Activated CD8-positive, alpha-beta T cell treated with anti-CD3 and anti-CD28 coated beads for 36 hours (primary cell): ENCODE data around the gene ATP5F1D. TPM values are rescaled to one million over a fixed set of nuclear protein-coding genes. Genes with fewer than 3 reads are reported as not detected.

Experiments
- ATAC-seq: fragments of 200-7000 bp; cut with Tn5 transposase; one replicate; pipeline ENCODE4 v1.10.0; 2021; ENCODE audit warnings: mild to moderate bottlenecking, moderate library complexity
- CTCF ChIA-PET: fragments of 350-600 bp; sonication (Branson Sonifier 250); formaldehyde crosslinking; loops from one replicate; lab custom pipeline; 2021; ENCODE audit warnings: antibody characterized with exemption; lab: Charles Lee
- POLR2A ChIA-PET: fragments of 350-600 bp; sonication (Branson Sonifier 250); formaldehyde crosslinking; loops from one replicate; lab custom pipeline; 2021; ENCODE audit warnings: antibody characterized with exemption; lab: Charles Lee
- DNase-seq: peaks from one replicate; pipeline ENCODE4 v3.0.0-alpha.2; 2020
- H3K27ac Mint-ChIP-seq: one replicate; pipeline ENCODE4 v1.8.0; 2021; ENCODE audit warnings: mild to moderate bottlenecking, mixed read lengths
- H3K27me3 Mint-ChIP-seq: one replicate; pipeline ENCODE4 v1.8.0; 2021; ENCODE audit warnings: mixed read lengths
- H3K36me3 Mint-ChIP-seq: one replicate; pipeline ENCODE4 v1.8.0; 2021; ENCODE audit warnings: low read depth, mixed read lengths
- H3K4me1 Mint-ChIP-seq: one replicate; pipeline ENCODE4 v1.8.0; 2021; ENCODE audit warnings: low read depth, mixed read lengths
- H3K4me3 Mint-ChIP-seq: one replicate; pipeline ENCODE4 v1.8.0; 2021; ENCODE audit warnings: mild to moderate bottlenecking, moderate library complexity, mixed read lengths
- H3K9me3 Mint-ChIP-seq: one replicate; pipeline ENCODE4 v1.8.0; 2021; ENCODE audit warnings: mixed read lengths
- CTCF ChIP-seq: fragments of 200-600 bp; IDR thresholded peaks from one replicate; pipeline ENCODE4 v1.8.0; 2022; ENCODE audit warnings: antibody characterized with exemption, mild to moderate bottlenecking
- intact Hi-C: fragments of 100-400 bp; cut with micrococcal nuclease; formaldehyde crosslinking; loops from one replicate; pipeline ENCODE4 v1.10.0; 2022
- total RNA-seq, 2 experiments: library from RNA; stranded (reverse); gene quantifications; one replicate each; pipeline ENCODE4 v1.2.3, GENCODE V29; 2021

Gene ATP5F1D
- total RNA-seq, 2 experiments from 2014 or later: 186 to 199 TPM

GRCh38 chr19:1229924-1230782, 11.4 kb upstream of the ATP5F1D start:
- intact Hi-C loops: no loop called here
- CTCF ChIA-PET: no interaction called here
- POLR2A ChIA-PET: interaction anchor here (0.8 kb wide), 1 partner anchor 15 kb away, joined by 3 read pairs; no protein-coding TSS in a partner anchor
- Mint-ChIP-seq H3K27ac (no peak overlapping the region), H3K36me3 (peaks cover 2% of the 10 kb centered on the region), H3K27me3 (no peaks in the 10 kb centered on the region), H3K4me1 (no peaks in the 10 kb centered on the region), H3K4me3 (no peak overlapping the region), H3K9me3 (no peaks in the 10 kb centered on the region)
- ATAC-seq: no peak
- no peak for TF ChIP-seq CTCF
- no peak for DNase-seq

GRCh38 chr19:1230783-1231489, 10.6 kb upstream of the ATP5F1D start:
- ATAC-seq (peak; percentile 21), DNase-seq (no peak)
- no peaks in the 10 kb centered on the region for H3K4me1 Mint-ChIP-seq
- intact Hi-C loops: no loop called here
- H3K36me3 Mint-ChIP-seq: peaks cover 2% of the 10 kb centered on the region
- H3K27ac Mint-ChIP-seq: no peak overlapping the region
- no peaks in the 10 kb centered on the region for H3K9me3 Mint-ChIP-seq
- no peak overlapping the region for H3K4me3 Mint-ChIP-seq
- ChIA-PET CTCF (no interaction called here), POLR2A (no interaction called here)
- TF ChIP-seq CTCF: no peak
- no peaks in the 10 kb centered on the region for H3K27me3 Mint-ChIP-seq

GRCh38 chr19:1231729-1232637, 9.6 kb upstream of the ATP5F1D start:
- intact Hi-C loops: no loop called here
- no peak overlapping the region for H3K4me3 Mint-ChIP-seq
- POLR2A ChIA-PET: interaction anchor here (1.0 kb wide), 1 partner anchor 13 kb away, joined by 3 read pairs; no protein-coding TSS in a partner anchor

GRCh38 chr19:1232652-1233072, 8.9 kb upstream of the ATP5F1D start:
- no peak overlapping the region for H3K27ac Mint-ChIP-seq
- no peak for TF ChIP-seq CTCF

More at GRCh38 chr19:1231729-1232637, 9.6 kb upstream of the ATP5F1D start:
- CTCF ChIA-PET: interaction anchor here (0.9 to 1.2 kb wide), 3 partner anchors 9 to 118 kb away, joined by 3 to 7 read pairs (median 3); no protein-coding TSS in a partner anchor
- no peak for TF ChIP-seq CTCF
- Mint-ChIP-seq H3K9me3 (no peaks in the 10 kb centered on the region), H3K27ac (no peak overlapping the region), H3K36me3 (peaks cover 2% of the 10 kb centered on the region), H3K27me3 (no peaks in the 10 kb centered on the region), H3K4me1 (no peaks in the 10 kb centered on the region)
- DNase-seq (no peak), ATAC-seq (no peak)

More at GRCh38 chr19:1232652-1233072, 8.9 kb upstream of the ATP5F1D start:
- POLR2A ChIA-PET: interaction anchor here (1.0 kb wide), 1 partner anchor 12 kb away, joined by 3 read pairs; no protein-coding TSS in a partner anchor
- intact Hi-C loops: no loop called here
- Mint-ChIP-seq H3K27me3 (no peaks in the 10 kb centered on the region), H3K36me3 (peaks cover 2% of the 10 kb centered on the region), H3K9me3 (no peaks in the 10 kb centered on the region), H3K4me3 (no peak overlapping the region), H3K4me1 (no peaks in the 10 kb centered on the region)
- DNase-seq (no peak), ATAC-seq (no peak)
- CTCF ChIA-PET: interaction anchor here (1.0 to 1.2 kb wide), 2 partner anchors 20 to 119 kb away, joined by 3 to 7 read pairs; no protein-coding TSS in a partner anchor
